K562 (cell line): Measurements from ENCODE around the gene PHACTR2. TPM values are rescaled to one million over a fixed set of nuclear protein-coding genes. Genes with fewer than 3 reads are reported as not detected.

Source experiments
- ARNT ChIP-seq, 2 experiments: fragments of 450-650 bp; IDR thresholded peaks; 2 replicates each; pipeline ENCODE4 v1.6.1; 2016; ENCODE audit warnings: mild to moderate bottlenecking in 1 of 2
- ATF1 ChIP-seq, 2 experiments: fragments of 450-650 bp in 1 of 2; IDR thresholded peaks; 2 replicates each; pipeline ENCODE4 v1.6.1; 2016; ENCODE audit warnings: missing compliant biosample characterization in 1 of 2, missing genetic modification characterization in 1 of 2
- BHLHE40 ChIP-seq: IDR thresholded peaks from 2 replicates; pipeline ENCODE4 v1.6.1; 2011; ENCODE audit warnings: low read length, improper control_type of control experiment
- E2F1 ChIP-seq: sonication (generic); formaldehyde crosslinking; IDR thresholded peaks from 2 replicates; pipeline ENCODE4 v1.8.1; 2023; ENCODE audit warnings: mild to moderate bottlenecking, missing genetic modification reagents, moderate library complexity
- ESRRA ChIP-seq: fragments of 450-650 bp; IDR thresholded peaks from 2 replicates; pipeline ENCODE4 v1.6.1; 2014; ENCODE audit warnings: low read depth, mild to moderate bottlenecking, moderate library complexity, borderline replicate concordance
- FOSL1 ChIP-seq: fragments of 200-800 bp; sonication (Bioruptor generic); conservative IDR thresholded peaks from 2 replicates; pipeline ENCODE4 v1.6.1; 2016; ENCODE audit warnings: missing genetic modification characterization, missing compliant biosample characterization
- HMG20B ChIP-seq: fragments of 250-450 bp; sonication (Bioruptor Pico); IDR thresholded peaks from 2 replicates; pipeline ENCODE4 v1.5.0; 2021; ENCODE audit warnings: mild to moderate bottlenecking
- HNRNPK ChIP-seq: fragments of 200-400 bp; formaldehyde crosslinking; IDR thresholded peaks from one replicate; pipeline ENCODE4 v1.6.1; 2018; ENCODE audit warnings: mild to moderate bottlenecking, low read depth, low read length; ENCODE audit not compliant: poor library complexity, severe bottlenecking
- HNRNPLL ChIP-seq: fragments of 200-400 bp; formaldehyde crosslinking; IDR thresholded peaks from 2 replicates; pipeline ENCODE4 v1.6.1; 2017; ENCODE audit warnings: low read length, low read depth, mild to moderate bottlenecking; ENCODE audit not compliant: poor library complexity, severe bottlenecking
- LCOR ChIP-seq: sonication (generic); formaldehyde crosslinking; IDR thresholded peaks from 2 replicates; pipeline ENCODE4 v1.8.0; 2022; ENCODE audit warnings: mild to moderate bottlenecking, missing genetic modification reagents
- MEF2D ChIP-seq: conservative IDR thresholded peaks from 2 replicates; pipeline ENCODE4 v1.6.1; 2016; ENCODE audit warnings: low read depth, missing genetic modification characterization, missing compliant biosample characterization
- NBN ChIP-seq: fragments of 450-650 bp; IDR thresholded peaks from 2 replicates; pipeline ENCODE4 v1.6.1; 2016; ENCODE audit warnings: low read depth, mild to moderate bottlenecking
- NCOA4 ChIP-seq: fragments of 450-650 bp; IDR thresholded peaks from 2 replicates; pipeline ENCODE4 v1.6.1; 2018; ENCODE audit warnings: mild to moderate bottlenecking; ENCODE audit not compliant: partially characterized antibody
- NFIC ChIP-seq: fragments of 450-650 bp; IDR thresholded peaks from 2 replicates; pipeline ENCODE4 v1.6.1; 2017; ENCODE audit warnings: mild to moderate bottlenecking, inconsistent platforms
- NR2C1 ChIP-seq, 2 experiments: fragments of 450-650 bp; IDR thresholded peaks; 2 replicates each; pipeline ENCODE4 v1.6.1; 2017; ENCODE audit warnings: mild to moderate bottlenecking in 2 of 2, antibody characterized with exemption in 1 of 2, inconsistent platforms in 1 of 2, missing compliant biosample characterization in 1 of 2, missing genetic modification characterization in 1 of 2
- RFX1 ChIP-seq: fragments of 450-650 bp; IDR thresholded peaks from 2 replicates; pipeline ENCODE4 v1.6.1; 2016; ENCODE audit warnings: mild to moderate bottlenecking, moderate library complexity
- SMAD4 ChIP-seq: fragments of 250-450 bp; sonication (Bioruptor Pico); conservative IDR thresholded peaks from 2 replicates; pipeline ENCODE4 v1.8.0; 2021; ENCODE audit warnings: inconsistent platforms, mild to moderate bottlenecking, moderate library complexity
- TCF15 ChIP-seq: fragments of 250-450 bp; sonication (Bioruptor Pico); IDR thresholded peaks from 2 replicates; pipeline ENCODE4 v1.8.0; 2022; ENCODE audit warnings: moderate library complexity, mild to moderate bottlenecking, inconsistent platforms
- ZKSCAN8 ChIP-seq: fragments of 200-800 bp; sonication (Bioruptor generic); IDR thresholded peaks from 2 replicates; pipeline ENCODE4 v1.6.1; 2016; ENCODE audit warnings: missing genetic modification characterization, missing compliant biosample characterization
- ZNF395 ChIP-seq: fragments of 200-800 bp; sonication (Bioruptor generic); IDR thresholded peaks from 2 replicates; pipeline ENCODE4 v1.6.1; 2017; ENCODE audit warnings: missing genetic modification characterization, missing compliant biosample characterization
- ZNF408 ChIP-seq: fragments of 250-450 bp; sonication (Bioruptor Pico); IDR thresholded peaks from 2 replicates; pipeline ENCODE4 v1.4.0; 2020; ENCODE audit warnings: low read depth, mild to moderate bottlenecking, moderate library complexity
- ZNF707 ChIP-seq: fragments of 250-450 bp; sonication (Bioruptor Pico); conservative IDR thresholded peaks from 2 replicates; pipeline ENCODE4 v1.8.0; 2022; ENCODE audit warnings: inconsistent platforms, mild to moderate bottlenecking, moderate library complexity
- ZNF76 ChIP-seq: fragments of 250-450 bp; sonication (Bioruptor Pico); IDR thresholded peaks from 2 replicates; pipeline ENCODE4 v1.4.0; 2020; ENCODE audit warnings: mild to moderate bottlenecking, moderate library complexity, borderline replicate concordance
- polyA plus RNA-seq, 8 experiments: library from polyadenylated mRNA; depleted of rRNA in 4 of 8; stranded (reverse) in 5 of 8; unstranded in 3 of 8; fragments of >200 nt; fragmentation: Nextera tagmentation in 2 of 8; fragmentation: Illumina TruSeq in 1 of 8; extraction: Ambion mirVana in 2 of 8; extraction: Trizol in 1 of 8; gene quantifications; 2 replicates each; pipeline versions ENCODE4 v1.2.1 to v1.2.3, GENCODE V29; 2011 to 2014; ENCODE audit warnings: inconsistent platforms in 1 of 8, missing spikeins in 1 of 8
- total RNA-seq, 7 experiments: library from RNA; depleted of rRNA in 6 of 7; stranded (reverse); fragments of >200 nt in 6 of 7; fragmentation: Illumina TruSeq in 2 of 7; extraction: Trizol in 2 of 7; gene quantifications; 2 replicates each; pipeline versions ENCODE4 v1.2.1 to v1.2.3, GENCODE V29; 2011 to 2021; ENCODE audit warnings: low replicate concordance in 1 of 7
- TF ChIP-seq, protein P1 (sequence below): sonication (generic); formaldehyde crosslinking; IDR thresholded peaks from 2 replicates; pipeline ENCODE4 v1.8.0; 2022; ENCODE audit warnings: missing genetic modification reagents, mild to moderate bottlenecking, moderate library complexity, borderline replicate concordance

The PHACTR2 gene
- total and polyA plus RNA-seq, 9 of the 15 experiments (the other 6 are each of a cell fraction or from before 2014, with no cell fraction given), result 5.3 to 52.5 (median 22.9) TPM

GRCh38 chr6:143792402-143793279, 114.9 kb downstream of the PHACTR2 start (continued):
- TF ChIP-seq ZNF395 (CRISPR knock-in tag) (0 out of 2 replicates have a peak, but pooled peaks have one; percentile 27), ATF1 (CRISPR knock-in tag; IDR thresholded peaks at IDR 0.05) (no peak), ATF1 (tag; IDR thresholded peaks at IDR 0.05) (no peak), ZKSCAN8 (peak; percentile 19; the same call in 1 of the 2 replicates), ZNF408 (CRISPR knock-in tag) (no peak), ZNF707 (CRISPR knock-in tag) (no peak), MEF2D (tag) (no peak), RFX1 (no peak), BHLHE40 (no peak), FOSL1 (tag) (peak; percentile 14; the same call in 1 of the 2 replicates), E2F1 (CRISPR knock-in tag) (no peak), TCF15 (CRISPR knock-in tag) (no peak), NR2C1 (IDR thresholded peaks at IDR 0.05) (no peak), NR2C1 (tag; IDR thresholded peaks at IDR 0.05) (0 out of 2 replicates have a peak, but pooled peaks have one; percentile 30), ZNF76 (CRISPR knock-in tag) (no peak), NFIC (no peak), LCOR (CRISPR knock-in tag) (no peak), ESRRA (0 out of 2 replicates have a peak, but pooled peaks have one; percentile 17), HMG20B (CRISPR knock-in tag) (no peak), NBN (no peak), HNRNPLL (no peak), NCOA4 (no peak), SMAD4 (CRISPR knock-in tag) (no peak), ARNT (IDR thresholded peaks at IDR 0.05) (no peak), HNRNPK (no peak)
- TF ChIP-seq, protein P1, sequence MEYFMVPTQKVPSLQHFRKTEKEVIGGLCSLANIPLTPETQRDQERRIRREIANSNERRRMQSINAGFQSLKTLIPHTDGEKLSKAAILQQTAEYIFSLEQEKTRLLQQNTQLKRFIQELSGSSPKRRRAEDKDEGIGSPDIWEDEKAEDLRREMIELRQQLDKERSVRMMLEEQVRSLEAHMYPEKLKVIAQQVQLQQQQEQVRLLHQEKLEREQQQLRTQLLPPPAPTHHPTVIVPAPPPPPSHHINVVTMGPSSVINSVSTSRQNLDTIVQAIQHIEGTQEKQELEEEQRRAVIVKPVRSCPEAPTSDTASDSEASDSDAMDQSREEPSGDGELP (CRISPR knock-in tag), result no peak
